PC-3 (cell line): Measurements from ENCODE around the gene CDH19. TPM values are rescaled to one million over a fixed set of nuclear protein-coding genes. Genes with fewer than 3 reads are reported as not detected.
"Not testable (repeated sequence)": the region's sequence is repeated elsewhere in the genome, so short reads cannot be mapped to it uniquely, and the experiment has no call there.

Experiments used
- ATAC-seq: fragments of 200-7000 bp; cut with Tn5 transposase; 2 replicates; pipeline ENCODE4 v1.9.1; 2020; ENCODE audit warnings: mild to moderate bottlenecking, moderate library complexity
- BruUV-seq: library from RNA; stranded (reverse); fragments of 400-500 nt; replicated peaks from 2 replicates; lab custom pipeline; 2021; lab: Mats Ljungman, UMichigan
- CTCF ChIA-PET: fragments of 300-600 bp; sonication (Branson Sonifier 250); formaldehyde crosslinking; loops from one replicate; lab custom pipeline; 2022; ENCODE audit warnings: antibody characterized with exemption; lab: Charles Lee
- POLR2A ChIA-PET: fragments of 300-600 bp; sonication (Branson Sonifier 250); formaldehyde crosslinking; loops from one replicate; lab custom pipeline; 2022; ENCODE audit warnings: antibody characterized with exemption; ENCODE audit not compliant: unreplicated experiment; lab: Charles Lee
- DNase-seq: peaks from one replicate; pipeline ENCODE4 v3.0.0-alpha.2; 2015
- H2AFZ ChIP-seq: fragments of 300-600 bp; sonication (generic); 2 replicates; pipeline ENCODE4 v1.6.0; 2016; ENCODE audit warnings: antibody characterized with exemption, low read length
- H3F3A ChIP-seq: fragments of 300-600 bp; sonication (generic); one replicate; pipeline ENCODE4 v1.6.0; 2017; ENCODE audit warnings: antibody characterized with exemption, low read length, control low read depth, mild to moderate bottlenecking; ENCODE audit not compliant: unreplicated experiment
- H3K27ac ChIP-seq: fragments of 300-600 bp; sonication (generic); 2 replicates; pipeline ENCODE4 v1.5.1; 2016; ENCODE audit warnings: mild to moderate bottlenecking, low read length
- H3K27me3 ChIP-seq: fragments of 300-600 bp; sonication (generic); 2 replicates; pipeline ENCODE4 v1.6.1; 2016; ENCODE audit warnings: low read length, mixed read lengths
- H3K36me3 ChIP-seq: fragments of 300-600 bp; sonication (generic); 2 replicates; pipeline ENCODE4 v1.6.1; 2016; ENCODE audit warnings: low read depth, mixed run types, low read length, mixed read lengths
- H3K4me1 ChIP-seq: fragments of 300-600 bp; sonication (generic); 2 replicates; pipeline ENCODE4 v1.5.1; 2016; ENCODE audit warnings: low read length; ENCODE audit not compliant: insufficient read depth
- H3K4me2 ChIP-seq: fragments of 300-600 bp; sonication (generic); 2 replicates; pipeline ENCODE4 v1.6.0; 2016; ENCODE audit warnings: low read length
- H3K4me3 ChIP-seq: fragments of 300-600 bp; sonication (generic); 2 replicates; pipeline ENCODE4 v1.5.1; 2016; ENCODE audit warnings: mild to moderate bottlenecking, low read length, mixed read lengths
- H3K79me2 ChIP-seq: fragments of 300-600 bp; sonication (generic); 2 replicates; pipeline ENCODE4 v1.6.1; 2017; ENCODE audit warnings: low read length, mixed read lengths
- H3K9ac ChIP-seq: fragments of 300-600 bp; sonication (generic); 2 replicates; pipeline ENCODE4 v1.6.0; 2016; ENCODE audit warnings: mild to moderate bottlenecking, low read length
- H3K9me2 ChIP-seq: fragments of 300-600 bp; sonication (generic); replicated peaks from 2 replicates; pipeline ENCODE4 v1.6.1; 2016; ENCODE audit warnings: mixed run types, low read length, mixed read lengths
- H3K9me3 ChIP-seq: fragments of 300-600 bp; sonication (generic); 2 replicates; pipeline ENCODE4 v1.6.1; 2016; ENCODE audit warnings: low read length, mixed read lengths
- H4K20me1 ChIP-seq: fragments of 300-600 bp; sonication (generic); 2 replicates; pipeline ENCODE4 v1.6.1; 2016; ENCODE audit warnings: low read length, mixed read lengths
- EZH2 ChIP-seq: fragments of 300-600 bp; sonication (generic); IDR thresholded peaks from one replicate; pipeline ENCODE4 v1.6.1; 2017; ENCODE audit warnings: antibody characterized with exemption, mild to moderate bottlenecking, low read length; ENCODE audit not compliant: unreplicated experiment
- EZH2phosphoT487 ChIP-seq: fragments of 300-600 bp; sonication (generic); IDR thresholded peaks from 2 replicates; pipeline ENCODE4 v1.6.1; 2018; ENCODE audit warnings: mild to moderate bottlenecking, antibody characterized with exemption, low read length, borderline replicate concordance
- intact Hi-C: fragments of 100-400 bp; cut with micrococcal nuclease; formaldehyde crosslinking; loops from 2 replicates; pipeline ENCODE4 v1.9.0; 2023
- total RNA-seq: library from RNA; depleted of rRNA; stranded (reverse); fragments of >200 nt; gene quantifications from 2 replicates; pipeline ENCODE4 v1.2.3, GENCODE V29; 2014
- TF ChIP-seq, protein P1 (sequence below): fragments of 300-600 bp; sonication (generic); conservative IDR thresholded peaks from 2 replicates; pipeline ENCODE4 v1.5.1; 2017; ENCODE audit warnings: antibody characterized with exemption, low read depth, mild to moderate bottlenecking, low read length

The CDH19 gene
- total RNA-seq, 1 experiment from 2014 or later, result 0.11 TPM

GRCh38 chr18:66473882-66474281 lies 130.0 kb downstream of the CDH19 start:
- Histone ChIP-seq H3K4me2 (no peak overlapping the region), H3K36me3 (no peaks in the 10 kb centered on the region), H3K4me1 (peaks cover 6% of the 10 kb centered on the region; the same call in 1 of the 2 replicates), H2AFZ (no peak overlapping the region), H3K27ac (no peak overlapping the region), H3K27me3 (no peaks in the 10 kb centered on the region), H3K9me2 (no peaks in the 10 kb centered on the region), H3K9me3 (no peaks in the 10 kb centered on the region), H3K9ac (no peak overlapping the region), H3K4me3 (no peak overlapping the region), H4K20me1 (no peaks in the 10 kb centered on the region), H3K79me2 (no peaks in the 10 kb centered on the region), H3F3A (no peaks in the 10 kb centered on the region)
- no TSS peak for BruUV-seq
- DNase-seq, result peak; percentile 49
- TF ChIP-seq EZH2 (no peak), EZH2phosphoT487 (no peak)
- TF ChIP-seq, protein P1, sequence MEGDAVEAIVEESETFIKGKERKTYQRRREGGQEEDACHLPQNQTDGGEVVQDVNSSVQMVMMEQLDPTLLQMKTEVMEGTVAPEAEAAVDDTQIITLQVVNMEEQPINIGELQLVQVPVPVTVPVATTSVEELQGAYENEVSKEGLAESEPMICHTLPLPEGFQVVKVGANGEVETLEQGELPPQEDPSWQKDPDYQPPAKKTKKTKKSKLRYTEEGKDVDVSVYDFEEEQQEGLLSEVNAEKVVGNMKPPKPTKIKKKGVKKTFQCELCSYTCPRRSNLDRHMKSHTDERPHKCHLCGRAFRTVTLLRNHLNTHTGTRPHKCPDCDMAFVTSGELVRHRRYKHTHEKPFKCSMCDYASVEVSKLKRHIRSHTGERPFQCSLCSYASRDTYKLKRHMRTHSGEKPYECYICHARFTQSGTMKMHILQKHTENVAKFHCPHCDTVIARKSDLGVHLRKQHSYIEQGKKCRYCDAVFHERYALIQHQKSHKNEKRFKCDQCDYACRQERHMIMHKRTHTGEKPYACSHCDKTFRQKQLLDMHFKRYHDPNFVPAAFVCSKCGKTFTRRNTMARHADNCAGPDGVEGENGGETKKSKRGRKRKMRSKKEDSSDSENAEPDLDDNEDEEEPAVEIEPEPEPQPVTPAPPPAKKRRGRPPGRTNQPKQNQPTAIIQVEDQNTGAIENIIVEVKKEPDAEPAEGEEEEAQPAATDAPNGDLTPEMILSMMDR, result no peak
- peak; percentile 96 for ATAC-seq
- POLR2A ChIA-PET, result no interaction called here
- intact Hi-C loops, result no loop called here
- CTCF ChIA-PET, result no interaction called here

- H3K9ac ChIP-seq, ATAC-seq, intact Hi-C loops, H2AFZ ChIP-seq, DNase-seq, H4K20me1 ChIP-seq, H3K4me1 ChIP-seq, H3K9me2 ChIP-seq, H3K27ac ChIP-seq, H3K4me2 ChIP-seq, BruUV-seq, H3K9me3 ChIP-seq, CTCF ChIA-PET, H3K36me3 ChIP-seq, H3K79me2 ChIP-seq, H3K4me3 ChIP-seq, H3F3A ChIP-seq, H3K27me3 ChIP-seq: not testable (repeated sequence)
- POLR2A ChIA-PET, result interaction anchor here (0.6 kb wide), 1 partner anchor 47 kb away, joined by 4 read pairs; no protein-coding TSS in a partner anchor
Measured at GRCh38 chr18:66466184-66466583, 137.7 kb downstream of the CDH19 start.

- CTCF ChIA-PET, result no interaction called here
Measured at GRCh38 chr18:66461344-66461743, 142.5 kb downstream of the CDH19 start.

More at GRCh38 chr18:66461344-66461743, 142.5 kb downstream of the CDH19 start:
- Histone ChIP-seq H3K4me2 (no peak overlapping the region), H3K27ac (no peak overlapping the region), H3K27me3 (no peaks in the 10 kb centered on the region), H4K20me1 (no peaks in the 10 kb centered on the region), H2AFZ (no peak overlapping the region), H3K4me1 (no peaks in the 10 kb centered on the region), H3K36me3 (no peaks in the 10 kb centered on the region), H3K79me2 (no peaks in the 10 kb centered on the region), H3K9me3 (no peaks in the 10 kb centered on the region), H3F3A (no peaks in the 10 kb centered on the region), H3K9me2 (no peaks in the 10 kb centered on the region), H3K9ac (no peak overlapping the region), H3K4me3 (no peak overlapping the region)
- BruUV-seq, result no TSS peak
- intact Hi-C loops, result no loop called here
- DNase-seq (no peak), ATAC-seq (no peak)
- TF ChIP-seq EZH2, result no peak
- TF ChIP-seq, protein P1, result no peak
- TF ChIP-seq EZH2phosphoT487, result no peak
- POLR2A ChIA-PET, result no interaction called here
